Measurements from ENCODE around the gene OR1K1. TPM values are rescaled to one million over a fixed set of nuclear protein-coding genes. Genes with fewer than 3 reads are reported as not detected.
"Not testable (repeated sequence)": the region's sequence is repeated elsewhere in the genome, so short reads cannot be mapped to it uniquely, and the experiment has no call there.

Gene OR1K1
- total RNA-seq, 1 experiment from 2014 or later = not detected

DNA sequence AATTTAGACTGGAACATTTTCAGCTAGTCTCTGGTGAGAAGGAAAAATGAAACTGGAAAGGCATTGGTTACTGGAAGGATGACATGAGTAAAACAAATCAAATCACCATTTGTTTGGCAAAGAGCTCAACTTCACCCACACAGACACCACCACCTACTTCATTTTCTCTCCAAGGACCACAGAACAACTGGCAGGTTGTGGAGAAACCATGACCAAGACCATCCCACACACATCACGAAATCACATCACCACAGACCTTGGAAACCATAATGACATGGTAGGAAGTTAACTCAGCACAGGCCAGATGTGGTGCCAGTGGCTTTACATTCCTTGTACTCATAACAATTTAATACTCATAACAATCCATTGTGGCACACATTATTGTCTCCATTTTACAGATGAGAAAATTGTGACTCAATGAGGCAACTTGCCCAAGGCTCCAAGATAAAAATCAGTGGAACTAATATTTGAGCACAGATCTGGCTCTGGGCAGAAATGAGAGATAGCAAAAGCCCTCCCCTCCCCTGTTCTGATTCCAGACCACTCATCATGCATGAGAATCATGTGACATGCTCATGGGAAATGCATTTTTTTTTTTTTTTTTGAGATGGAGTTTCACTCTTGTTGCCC, 7.5 kb downstream of the OR1K1 start:
- H3K4me2 ChIP-seq = no peak overlapping the region
- H3K9me3 ChIP-seq (ENCODE audit: insufficient read depth, low read depth) = no peaks in the 10 kb centered on the region
- H3K4me1 ChIP-seq (replicated peaks; ENCODE audit: insufficient read depth) = peaks cover 10% of the 10 kb centered on the region
- no TSS peak for BruUV-seq (replicated peaks)
- H3K9me2 ChIP-seq (ENCODE audit: insufficient read depth) = no peaks in the 10 kb centered on the region
- no peak overlapping the region for H2AFZ ChIP-seq
- H3K79me2 ChIP-seq (ENCODE audit: low read depth) = no peaks in the 10 kb centered on the region
- ChIA-PET CTCF (no interaction called here), POLR2A (ENCODE audit: unreplicated experiment) (no interaction called here)
- no peaks in the 10 kb centered on the region for H3K36me3 ChIP-seq (ENCODE audit: low read depth)
- no peak for DNase-seq
- TF ChIP-seq, protein P1, sequence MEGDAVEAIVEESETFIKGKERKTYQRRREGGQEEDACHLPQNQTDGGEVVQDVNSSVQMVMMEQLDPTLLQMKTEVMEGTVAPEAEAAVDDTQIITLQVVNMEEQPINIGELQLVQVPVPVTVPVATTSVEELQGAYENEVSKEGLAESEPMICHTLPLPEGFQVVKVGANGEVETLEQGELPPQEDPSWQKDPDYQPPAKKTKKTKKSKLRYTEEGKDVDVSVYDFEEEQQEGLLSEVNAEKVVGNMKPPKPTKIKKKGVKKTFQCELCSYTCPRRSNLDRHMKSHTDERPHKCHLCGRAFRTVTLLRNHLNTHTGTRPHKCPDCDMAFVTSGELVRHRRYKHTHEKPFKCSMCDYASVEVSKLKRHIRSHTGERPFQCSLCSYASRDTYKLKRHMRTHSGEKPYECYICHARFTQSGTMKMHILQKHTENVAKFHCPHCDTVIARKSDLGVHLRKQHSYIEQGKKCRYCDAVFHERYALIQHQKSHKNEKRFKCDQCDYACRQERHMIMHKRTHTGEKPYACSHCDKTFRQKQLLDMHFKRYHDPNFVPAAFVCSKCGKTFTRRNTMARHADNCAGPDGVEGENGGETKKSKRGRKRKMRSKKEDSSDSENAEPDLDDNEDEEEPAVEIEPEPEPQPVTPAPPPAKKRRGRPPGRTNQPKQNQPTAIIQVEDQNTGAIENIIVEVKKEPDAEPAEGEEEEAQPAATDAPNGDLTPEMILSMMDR (conservative IDR thresholded peaks at IDR 0.05) = no peak
- no peak for TF ChIP-seq EZH2 (IDR thresholded peaks at IDR 0.05; ENCODE audit: low read depth)
- no peak overlapping the region for H3K27ac ChIP-seq
- no peaks in the 10 kb centered on the region for H3F3A ChIP-seq (ENCODE audit: insufficient read depth, low read depth)
- intact Hi-C loops (cut with micrococcal nuclease; ENCODE audit: unreplicated experiment) = no loop called here
- H4K20me1 ChIP-seq (ENCODE audit: insufficient read depth) = no peaks in the 10 kb centered on the region
- no peak overlapping the region for H3K4me3 ChIP-seq
- no peaks in the 10 kb centered on the region for H3K27me3 ChIP-seq (ENCODE audit: insufficient read depth, low read depth)

DNA sequence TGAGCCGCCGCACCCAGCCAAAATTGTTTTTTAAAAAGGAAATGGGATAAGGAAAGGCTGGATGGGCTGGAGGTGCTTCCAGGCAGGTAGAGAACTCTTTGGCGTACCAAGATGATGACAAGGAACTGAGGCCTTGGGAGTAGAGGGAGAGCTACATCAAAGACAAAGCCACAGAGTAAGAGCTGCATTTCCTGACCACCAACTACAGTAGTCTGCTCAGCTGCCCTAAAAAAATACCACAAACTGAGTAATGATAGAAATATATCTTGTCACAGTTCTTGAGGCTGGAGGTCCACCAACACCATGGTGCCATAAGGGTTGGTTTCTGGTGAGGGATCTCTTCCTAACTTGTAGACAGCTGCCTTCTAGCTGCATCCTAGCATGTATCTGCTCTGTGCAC, 8.2 kb downstream of the OR1K1 start:
- Histone ChIP-seq H3K36me3 (ENCODE audit: low read depth) (no peaks in the 10 kb centered on the region), H3K27ac (no peak overlapping the region), H3F3A (ENCODE audit: insufficient read depth, low read depth) (no peaks in the 10 kb centered on the region), H3K4me2 (no peak overlapping the region), H4K20me1 (ENCODE audit: insufficient read depth) (no peaks in the 10 kb centered on the region), H2AFZ (no peak overlapping the region), H3K4me3 (no peak overlapping the region), H3K9me3 (ENCODE audit: insufficient read depth, low read depth) (no peaks in the 10 kb centered on the region), H3K79me2 (ENCODE audit: low read depth) (no peaks in the 10 kb centered on the region), H3K27me3 (ENCODE audit: insufficient read depth, low read depth) (no peaks in the 10 kb centered on the region), H3K4me1 (replicated peaks; ENCODE audit: insufficient read depth) (peaks cover 10% of the 10 kb centered on the region), H3K9me2 (ENCODE audit: insufficient read depth) (no peaks in the 10 kb centered on the region)
- BruUV-seq (replicated peaks) = no TSS peak
- TF ChIP-seq, protein P1 (conservative IDR thresholded peaks at IDR 0.05) = no peak
- no peak for TF ChIP-seq EZH2 (IDR thresholded peaks at IDR 0.05; ENCODE audit: low read depth)
- intact Hi-C loops (cut with micrococcal nuclease; ENCODE audit: unreplicated experiment) = no loop called here
- ChIA-PET CTCF (interaction anchor here (0.6 to 2.4 kb wide), 2 partner anchors 18 to 343 kb away, joined by 3 to 13 read pairs; no protein-coding TSS in a partner anchor), POLR2A (ENCODE audit: unreplicated experiment) (no interaction called here)
- DNase-seq = no peak

- H3K27me3 ChIP-seq (ENCODE audit: insufficient read depth, low read depth); H3K4me3 ChIP-seq; H3K9me2 ChIP-seq (ENCODE audit: insufficient read depth); BruUV-seq (replicated peaks); H3K9me3 ChIP-seq (ENCODE audit: insufficient read depth, low read depth); H3K79me2 ChIP-seq (ENCODE audit: low read depth); DNase-seq; H4K20me1 ChIP-seq (ENCODE audit: insufficient read depth); H3F3A ChIP-seq (ENCODE audit: insufficient read depth, low read depth); H2AFZ ChIP-seq; H3K27ac ChIP-seq; H3K36me3 ChIP-seq (ENCODE audit: low read depth): not testable (repeated sequence)
- intact Hi-C loops (cut with micrococcal nuclease; ENCODE audit: unreplicated experiment) = loop anchor here (1.0 kb wide), 1 partner anchor 459 kb away; no protein-coding TSS in a partner anchor
- CTCF ChIA-PET = interaction anchor here (0.6 to 2.4 kb wide), 6 partner anchors 344 to 1345 kb away, joined by 3 to 15 read pairs (median 5); no protein-coding TSS in a partner anchor
- H3K4me2 ChIP-seq = peak overlapping the region; percentile 17; the same call in 1 of the 2 replicates
- POLR2A ChIA-PET (ENCODE audit: unreplicated experiment) = interaction anchor here (0.6 kb wide), 2 partner anchors 310 to 1458 kb away, joined by 3 to 4 read pairs; no protein-coding TSS in a partner anchor
- peaks cover 10% of the 10 kb centered on the region for H3K4me1 ChIP-seq (replicated peaks; ENCODE audit: insufficient read depth)
Measured at GRCh38 chr9:122809261-122809660, 9.3 kb downstream of the OR1K1 start.

All from PC-9 (cell line).